Measurements from ENCODE around the gene HSPB7.
A peak's percentile ranks its signal among the peaks of the same experiment; 100 is the strongest.
"Not testable (repeated sequence)": the region's sequence is repeated elsewhere in the genome, so short reads cannot be mapped to it uniquely, and the experiment has no call there.

Gene HSPB7

GRCh38 chr1:16026723-16027484, 9.1 kb upstream of the HSPB7 start:
- no peak for FAIRE-seq
- TF ChIP-seq POLR2AphosphoS5 (IDR thresholded peaks at IDR 0.05; ENCODE audit: low read depth, low read length) = no peak
- no peak for TF ChIP-seq TAF1 (IDR thresholded peaks at IDR 0.05; ENCODE audit: borderline replicate concordance, low read depth, low read length)
- TF ChIP-seq POLR2A (IDR thresholded peaks at IDR 0.05; ENCODE audit: low read depth, low read length) = no peak
- no peak for DNase-seq (ENCODE audit: insufficient read length)

- not testable (repeated sequence) for FAIRE-seq; DNase-seq (ENCODE audit: insufficient read length)
Observed at GRCh38 chr1:16026302-16026701, 8.5 kb upstream of the HSPB7 start.

- DNase-seq (ENCODE audit: insufficient read length) (no peak), FAIRE-seq (no peak)
- TF ChIP-seq POLR2AphosphoS5 (IDR thresholded peaks at IDR 0.05; ENCODE audit: low read depth, low read length) = no peak
Observed at GRCh38 chr1:16023050-16023653, 5.3 kb upstream of the HSPB7 start.

- DNase-seq (ENCODE audit: insufficient read length) = no peak
- FAIRE-seq = no peak
- no peak for TF ChIP-seq POLR2AphosphoS5 (IDR thresholded peaks at IDR 0.05; ENCODE audit: low read depth, low read length)
- no peak for TF ChIP-seq TAF1 (IDR thresholded peaks at IDR 0.05; ENCODE audit: borderline replicate concordance, low read depth, low read length)
- TF ChIP-seq POLR2A (IDR thresholded peaks at IDR 0.05; ENCODE audit: low read depth, low read length) = no peak
Observed at GRCh38 chr1:16022393-16022792, 4.5 kb upstream of the HSPB7 start.

- TF ChIP-seq TAF1 (IDR thresholded peaks at IDR 0.05; ENCODE audit: borderline replicate concordance, low read depth, low read length) (no peak), POLR2AphosphoS5 (IDR thresholded peaks at IDR 0.05; ENCODE audit: low read depth, low read length) (no peak), POLR2A (IDR thresholded peaks at IDR 0.05; ENCODE audit: low read depth, low read length) (no peak)
- FAIRE-seq = no peak
- DNase-seq (ENCODE audit: insufficient read length) = no peak
Observed at GRCh38 chr1:16021681-16022080, 3.8 kb upstream of the HSPB7 start, which contains the start of gene CLCNKA. CLCNKA (plus strand) TSS chr1:16022036; CDS start chr1:16022620, 584 bp downstream.

- not testable (repeated sequence) for FAIRE-seq; DNase-seq (ENCODE audit: insufficient read length)
Observed at GRCh38 chr1:16020878-16021277, 3.0 kb upstream of the HSPB7 start.

- no peak for FAIRE-seq
Observed at GRCh38 chr1:16020325-16020724, 2.5 kb upstream of the HSPB7 start.

GRCh38 chr1:16019644-16020277, 1.9 kb upstream of the HSPB7 start:
- FAIRE-seq (no peak), DNase-seq (ENCODE audit: insufficient read length) (no peak)
- TF ChIP-seq TAF1 (IDR thresholded peaks at IDR 0.05; ENCODE audit: borderline replicate concordance, low read depth, low read length) (no peak), POLR2A (IDR thresholded peaks at IDR 0.05; ENCODE audit: low read depth, low read length) (no peak), POLR2AphosphoS5 (IDR thresholded peaks at IDR 0.05; ENCODE audit: low read depth, low read length) (no peak)

More at GRCh38 chr1:16020325-16020724, 2.5 kb upstream of the HSPB7 start:
- no peak for DNase-seq (ENCODE audit: insufficient read length)
- no peak for TF ChIP-seq TAF1 (IDR thresholded peaks at IDR 0.05; ENCODE audit: borderline replicate concordance, low read depth, low read length)
- TF ChIP-seq POLR2A (IDR thresholded peaks at IDR 0.05; ENCODE audit: low read depth, low read length) = no peak
- no peak for TF ChIP-seq POLR2AphosphoS5 (IDR thresholded peaks at IDR 0.05; ENCODE audit: low read depth, low read length)

- DNase-seq (ENCODE audit: insufficient read length) = no peak
- TF ChIP-seq POLR2AphosphoS5 (IDR thresholded peaks at IDR 0.05; ENCODE audit: low read depth, low read length) = no peak
- TF ChIP-seq POLR2A (IDR thresholded peaks at IDR 0.05; ENCODE audit: low read depth, low read length) = no peak
- TF ChIP-seq TAF1 (IDR thresholded peaks at IDR 0.05; ENCODE audit: borderline replicate concordance, low read depth, low read length) = no peak
- FAIRE-seq = no peak
Observed at GRCh38 chr1:16018749-16019643, 1.2 kb upstream of the HSPB7 start.

- DNase-seq (ENCODE audit: insufficient read length) (no peak), FAIRE-seq (peak; percentile 50)
- TF ChIP-seq POLR2AphosphoS5 (IDR thresholded peaks at IDR 0.05; ENCODE audit: low read depth, low read length) = no peak
- TF ChIP-seq POLR2A (IDR thresholded peaks at IDR 0.05; ENCODE audit: low read depth, low read length) = no peak
- no peak for TF ChIP-seq TAF1 (IDR thresholded peaks at IDR 0.05; ENCODE audit: borderline replicate concordance, low read depth, low read length)
Observed at GRCh38 chr1:16018308-16018707, 465 bp upstream of the HSPB7 start.

GRCh38 chr1:16017076-16017460, 775 bp downstream of the HSPB7 start:
- DNase-seq (ENCODE audit: insufficient read length) (no peak), FAIRE-seq (no peak)
- TF ChIP-seq POLR2AphosphoS5 (IDR thresholded peaks at IDR 0.05; ENCODE audit: low read depth, low read length) (no peak), TAF1 (IDR thresholded peaks at IDR 0.05; ENCODE audit: borderline replicate concordance, low read depth, low read length) (no peak), POLR2A (IDR thresholded peaks at IDR 0.05; ENCODE audit: low read depth, low read length) (no peak)
